Measurements from ENCODE around the gene ME3. TPM values are rescaled to one million over a fixed set of nuclear protein-coding genes. Genes with fewer than 3 reads are reported as not detected.

ME3 gene
- polyA plus RNA-seq, 1 experiment, result 15.8 TPM

DNA sequence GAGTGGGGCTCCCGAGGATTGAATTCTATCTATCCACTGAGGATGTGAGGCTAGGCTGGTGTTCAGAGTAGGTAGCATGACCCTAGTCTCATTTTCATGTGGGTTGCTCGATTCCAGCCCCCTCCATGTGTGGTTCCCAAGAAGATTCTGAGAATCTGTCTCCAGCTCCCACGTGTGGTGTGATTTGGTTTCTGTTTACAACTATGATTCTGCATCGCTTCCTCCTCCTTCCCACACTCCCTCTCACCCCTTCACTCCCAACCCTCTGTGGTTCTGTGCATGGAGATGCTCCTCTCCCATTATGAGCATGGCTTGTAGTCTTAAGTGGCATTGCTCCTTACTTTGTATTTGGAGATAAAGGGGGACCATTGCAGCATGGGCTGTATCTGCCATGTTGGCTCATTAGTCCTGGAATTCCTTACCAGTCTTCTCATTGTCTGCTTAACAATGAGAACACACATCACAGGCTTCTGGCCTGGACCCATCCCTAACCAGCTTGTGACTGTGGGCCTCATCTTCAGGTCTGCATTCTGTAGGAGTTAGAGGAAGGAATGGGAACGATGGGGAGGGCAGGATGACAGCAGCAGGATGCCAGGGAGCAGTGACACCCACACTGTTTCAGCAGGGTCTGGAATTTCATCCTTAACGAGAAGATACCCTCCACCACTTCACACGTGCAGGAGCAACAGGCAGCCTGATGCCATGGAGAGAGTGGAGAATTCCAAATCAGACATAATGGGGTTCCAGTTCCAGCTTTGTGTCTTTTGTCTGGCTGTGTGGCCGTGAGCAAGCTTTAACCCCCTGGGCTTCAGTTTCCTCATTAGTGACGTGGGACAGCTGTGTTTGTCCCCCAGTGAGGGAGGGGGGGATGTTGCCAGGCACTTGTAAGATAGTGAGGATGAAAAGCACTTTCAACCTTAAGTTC, 211.7 kb downstream of the ME3 start:
- no peaks in the 10 kb centered on the region for H3K27me3 ChIP-seq (ENCODE audit: control insufficient read depth, insufficient read depth, low read length)
- CTCF ChIA-PET, result interaction anchor here (1.3 to 2.3 kb wide), 2 partner anchors 148 to 340 kb away, joined by 4 to 11 read pairs; no protein-coding TSS in a partner anchor
- DNase-seq (ENCODE audit: low read depth), result no peak
- POLR2A ChIA-PET, result no interaction called here
- TF ChIP-seq, protein P1, sequence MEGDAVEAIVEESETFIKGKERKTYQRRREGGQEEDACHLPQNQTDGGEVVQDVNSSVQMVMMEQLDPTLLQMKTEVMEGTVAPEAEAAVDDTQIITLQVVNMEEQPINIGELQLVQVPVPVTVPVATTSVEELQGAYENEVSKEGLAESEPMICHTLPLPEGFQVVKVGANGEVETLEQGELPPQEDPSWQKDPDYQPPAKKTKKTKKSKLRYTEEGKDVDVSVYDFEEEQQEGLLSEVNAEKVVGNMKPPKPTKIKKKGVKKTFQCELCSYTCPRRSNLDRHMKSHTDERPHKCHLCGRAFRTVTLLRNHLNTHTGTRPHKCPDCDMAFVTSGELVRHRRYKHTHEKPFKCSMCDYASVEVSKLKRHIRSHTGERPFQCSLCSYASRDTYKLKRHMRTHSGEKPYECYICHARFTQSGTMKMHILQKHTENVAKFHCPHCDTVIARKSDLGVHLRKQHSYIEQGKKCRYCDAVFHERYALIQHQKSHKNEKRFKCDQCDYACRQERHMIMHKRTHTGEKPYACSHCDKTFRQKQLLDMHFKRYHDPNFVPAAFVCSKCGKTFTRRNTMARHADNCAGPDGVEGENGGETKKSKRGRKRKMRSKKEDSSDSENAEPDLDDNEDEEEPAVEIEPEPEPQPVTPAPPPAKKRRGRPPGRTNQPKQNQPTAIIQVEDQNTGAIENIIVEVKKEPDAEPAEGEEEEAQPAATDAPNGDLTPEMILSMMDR (IDR thresholded peaks at IDR 0.05; ENCODE audit: insufficient read depth, low read depth, low read length), result no peak
- H3K36me3 ChIP-seq (ENCODE audit: control insufficient read depth, insufficient read depth, low read length), result 0 out of 2 replicates have a peak, but pooled peaks cover 1% of the 10 kb centered on the region
- H3K4me3 ChIP-seq (ENCODE audit: low read depth, low read length), result no peak overlapping the region

DNA sequence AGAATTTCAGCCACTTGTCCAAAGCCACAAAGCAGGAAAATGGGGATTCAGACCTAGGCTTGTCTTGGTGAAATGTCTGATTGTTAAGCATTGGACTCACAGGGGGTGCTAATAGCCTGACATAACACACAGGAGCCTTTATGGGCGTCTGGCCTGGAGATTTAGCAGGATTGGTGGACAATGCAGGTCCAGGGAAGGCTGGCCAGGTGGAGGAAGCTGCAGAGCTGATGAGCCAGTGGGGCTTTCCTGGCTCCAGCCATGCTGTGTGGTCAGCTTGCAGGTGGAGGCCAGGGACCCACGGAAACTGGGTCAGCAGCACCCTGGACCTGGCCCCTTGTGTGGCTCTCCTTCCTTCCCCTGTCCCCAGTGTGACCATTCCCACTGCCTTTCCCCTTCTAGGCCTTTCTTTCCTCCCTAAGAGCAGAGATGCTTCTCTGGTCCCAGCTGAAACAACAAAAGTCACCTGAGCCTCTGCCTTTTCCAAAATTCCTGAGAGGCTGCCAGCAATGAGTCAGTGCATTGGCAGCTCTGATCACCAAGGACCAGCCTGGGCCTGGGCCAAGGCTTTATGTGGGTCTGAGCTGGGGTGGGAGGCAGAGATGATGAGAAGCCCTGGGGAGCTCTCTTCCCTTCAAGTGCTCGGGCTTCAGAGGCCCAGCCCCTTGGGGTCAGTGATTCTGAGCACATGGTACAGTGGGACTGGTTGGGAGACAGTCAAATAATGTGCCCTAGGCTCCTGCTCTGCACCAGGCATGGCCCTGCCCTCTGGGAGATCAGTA, 212.5 kb downstream of the ME3 start:
- Histone ChIP-seq H3K27me3 (ENCODE audit: control insufficient read depth, insufficient read depth, low read length) (no peaks in the 10 kb centered on the region), H3K4me3 (ENCODE audit: low read depth, low read length) (no peak overlapping the region), H3K36me3 (ENCODE audit: control insufficient read depth, insufficient read depth, low read length) (0 out of 2 replicates have a peak, but pooled peaks cover 1% of the 10 kb centered on the region)
- POLR2A ChIA-PET, result no interaction called here
- TF ChIP-seq, protein P1 (IDR thresholded peaks at IDR 0.05; ENCODE audit: insufficient read depth, low read depth, low read length), result no peak
- CTCF ChIA-PET, result interaction anchor here (1.3 to 2.3 kb wide), 2 partner anchors 149 to 341 kb away, joined by 4 to 11 read pairs; no protein-coding TSS in a partner anchor
- DNase-seq (ENCODE audit: low read depth), result no peak

DNA sequence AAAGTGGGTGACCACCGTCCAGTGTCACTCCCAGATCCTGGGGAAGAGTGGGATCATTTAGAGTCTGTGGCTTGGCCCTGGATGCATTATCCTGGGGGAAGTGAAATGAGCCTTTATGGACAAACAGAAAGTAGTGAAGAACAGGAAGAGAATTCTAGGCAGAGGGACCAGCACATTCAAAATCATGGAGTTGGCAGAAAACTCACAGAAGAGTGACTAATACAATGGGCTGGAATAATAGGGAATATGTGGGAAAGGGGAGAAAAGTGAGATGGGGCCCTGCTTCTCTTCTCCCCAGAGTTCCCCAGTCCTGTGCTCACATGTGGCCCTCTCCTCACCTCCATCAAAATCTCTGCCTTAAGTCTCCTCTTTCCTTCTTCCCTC, 213.4 kb downstream of the ME3 start:
- no peak for DNase-seq (ENCODE audit: low read depth)
- POLR2A ChIA-PET, result no interaction called here
- CTCF ChIA-PET, result interaction anchor here (1.0 to 5.6 kb wide), 2 partner anchors 9 to 149 kb away, joined by 4 to 41 read pairs; no protein-coding TSS in a partner anchor
- Histone ChIP-seq H3K27me3 (ENCODE audit: control insufficient read depth, insufficient read depth, low read length) (no peaks in the 10 kb centered on the region), H3K36me3 (ENCODE audit: control insufficient read depth, insufficient read depth, low read length) (0 out of 2 replicates have a peak, but pooled peaks cover 1% of the 10 kb centered on the region), H3K4me3 (ENCODE audit: low read depth, low read length) (no peak overlapping the region)
- TF ChIP-seq, protein P1 (IDR thresholded peaks at IDR 0.05; ENCODE audit: insufficient read depth, low read depth, low read length), result no peak

DNA sequence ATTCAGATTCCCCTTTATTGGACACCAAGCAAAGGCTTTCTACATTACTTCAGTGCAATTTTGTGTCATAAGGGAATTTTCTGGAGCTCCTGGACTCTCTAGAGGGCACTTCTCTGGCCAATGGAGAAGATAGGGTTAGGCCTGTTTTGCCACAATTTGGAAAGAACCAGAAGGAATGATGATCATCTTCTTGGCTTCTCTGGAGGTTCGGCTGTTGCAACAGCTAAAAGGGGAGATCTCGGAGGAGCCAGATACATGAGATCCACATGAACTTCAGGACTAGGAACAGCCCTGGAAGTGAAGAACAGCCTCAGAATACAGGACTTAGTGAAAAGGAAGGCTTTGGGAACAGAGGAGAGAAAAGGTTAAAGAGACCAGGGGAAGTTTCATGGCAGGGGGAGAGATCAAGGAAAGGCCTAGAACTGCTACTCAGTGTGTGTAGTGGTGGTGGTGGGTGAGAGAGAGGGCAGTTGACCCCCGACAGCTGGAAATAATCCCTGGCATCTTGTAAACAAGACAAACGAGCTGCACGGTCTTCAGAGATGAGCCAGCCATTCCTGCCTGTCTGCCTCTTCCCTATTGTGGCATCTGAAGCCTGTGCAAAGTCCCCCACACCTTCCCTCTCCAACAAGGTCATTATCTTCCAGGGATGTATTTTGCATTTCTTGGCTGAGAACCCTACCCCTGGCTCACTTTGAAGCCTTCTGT, 214.0 kb downstream of the ME3 start:
- Histone ChIP-seq H3K36me3 (ENCODE audit: control insufficient read depth, insufficient read depth, low read length) (0 out of 2 replicates have a peak, but pooled peaks cover 1% of the 10 kb centered on the region), H3K27me3 (ENCODE audit: control insufficient read depth, insufficient read depth, low read length) (no peaks in the 10 kb centered on the region), H3K4me3 (ENCODE audit: low read depth, low read length) (no peak overlapping the region)
- TF ChIP-seq, protein P1 (IDR thresholded peaks at IDR 0.05; ENCODE audit: insufficient read depth, low read depth, low read length), result no peak
- DNase-seq (ENCODE audit: low read depth), result no peak
- ChIA-PET CTCF (interaction anchor here (1.0 to 5.6 kb wide), 2 partner anchors 8 to 149 kb away, joined by 4 to 41 read pairs; no protein-coding TSS in a partner anchor), POLR2A (no interaction called here)
